Lung (tissue), 12 donors: Measurements from ENCODE around the gene PRXL2B. TPM values are rescaled to one million over a fixed set of nuclear protein-coding genes. Genes with fewer than 3 reads are reported as not detected.

ENCODE experiments used
- ATAC-seq: fragments of 200-7000 bp; cut with Tn5 transposase; one replicate; pipeline ENCODE4 v1.9.1; 2020; ENCODE audit warnings: moderate number of reproducible peaks; ENCODE audit not compliant: insufficient read depth, low FRiP score
- DNase-seq, 3 donors: peaks; one replicate each; pipeline ENCODE4 v3.0.0-alpha.2; 2013 to 2017
- H3K27ac ChIP-seq, 2 donors: one replicate each; pipeline ENCODE4 v1.5.1; 2013; ENCODE audit warnings: mild to moderate bottlenecking in 2 of 2, moderate library complexity in 2 of 2, control low read depth in 1 of 2, inconsistent platforms in 1 of 2, low read depth in 1 of 2, low read length in 1 of 2
- H3K27me3 ChIP-seq, 3 donors: one replicate each; pipeline ENCODE4 v1.5.1; 2013; ENCODE audit warnings: low read length in 2 of 3; ENCODE audit not compliant: control insufficient read depth in 3 of 3, insufficient read depth in 3 of 3
- H3K36me3 ChIP-seq, 4 donors: one replicate each; pipeline ENCODE4 v1.5.1; 2013; ENCODE audit warnings: low read length in 4 of 4, mild to moderate bottlenecking in 1 of 4, moderate library complexity in 1 of 4; ENCODE audit not compliant: control insufficient read depth in 4 of 4, insufficient read depth in 4 of 4
- H3K4me1 ChIP-seq, 5 donors: one replicate each; pipeline ENCODE4 v1.5.1; 2013; ENCODE audit warnings: low read length in 5 of 5, mild to moderate bottlenecking in 2 of 5, moderate library complexity in 1 of 5; ENCODE audit not compliant: control insufficient read depth in 5 of 5, insufficient read depth in 5 of 5
- H3K4me3 ChIP-seq: one replicate; pipeline ENCODE4 v1.5.1; 2013; ENCODE audit warnings: mild to moderate bottlenecking, control low read depth, moderate library complexity
- H3K9ac ChIP-seq, 2 donors: one replicate each; pipeline ENCODE4 v1.5.1; 2013; ENCODE audit warnings: low read length in 2 of 2, control low read depth in 1 of 2; ENCODE audit not compliant: insufficient read depth in 1 of 2
- H3K9me3 ChIP-seq, 4 donors: one replicate each; pipeline ENCODE4 v1.5.1; 2013; ENCODE audit warnings: low read length in 3 of 4, mild to moderate bottlenecking in 1 of 4, moderate library complexity in 1 of 4; ENCODE audit not compliant: control insufficient read depth in 4 of 4, insufficient read depth in 3 of 4
- WGBS, 2 donors: extraction: QIAGEN DNeasy Blood & Tissue Kit; methylation state at CpG; one replicate each; pipeline ENCODE4 v1.1.7; 2013; 5-methylcytosine and 5-hydroxymethylcytosine counted together
- polyA plus RNA-seq, 2 donors: library from polyadenylated mRNA; stranded (reverse); fragments of 200-250 nt; gene quantifications; one replicate each; pipeline ENCODE4 v1.2.1, GENCODE V29; 2013
- total RNA-seq, 2 donors: library from RNA; depleted of rRNA in 1 of 2; stranded (reverse); fragments of >200 nt in 1 of 2; gene quantifications; one replicate each; pipeline ENCODE4 v1.2.1, GENCODE V29; 2014 to 2021
- TF ChIP-seq, protein P1 (sequence below): IDR thresholded peaks from 2 replicates; pipeline ENCODE4 v1.5.1; 2012; ENCODE audit warnings: mild to moderate bottlenecking; ENCODE audit errors: control extremely low read depth, extremely low read depth
- donor health status: control.
- donor health status: control.
- donor health status: Bipolar disorder and iron deficiency.
- donor health status: healthy.
- donor health status: DM: yes; HTN: yes; CAD: no.

The PRXL2B gene
- total and polyA plus RNA-seq, 4 donors, result 17.8 to 39.8 (median 27.0) TPM

GRCh38 chr1:2538872-2539271 is 47.7 kb upstream of the PRXL2B start:
- 95 to 96% methylated on average over 8 of the region's 8 CpGs for WGBS, 2 donors
- no peak overlapping the region for H3K4me3 ChIP-seq
- DNase-seq (no peak), ATAC-seq (no peak)
- TF ChIP-seq, protein P1, sequence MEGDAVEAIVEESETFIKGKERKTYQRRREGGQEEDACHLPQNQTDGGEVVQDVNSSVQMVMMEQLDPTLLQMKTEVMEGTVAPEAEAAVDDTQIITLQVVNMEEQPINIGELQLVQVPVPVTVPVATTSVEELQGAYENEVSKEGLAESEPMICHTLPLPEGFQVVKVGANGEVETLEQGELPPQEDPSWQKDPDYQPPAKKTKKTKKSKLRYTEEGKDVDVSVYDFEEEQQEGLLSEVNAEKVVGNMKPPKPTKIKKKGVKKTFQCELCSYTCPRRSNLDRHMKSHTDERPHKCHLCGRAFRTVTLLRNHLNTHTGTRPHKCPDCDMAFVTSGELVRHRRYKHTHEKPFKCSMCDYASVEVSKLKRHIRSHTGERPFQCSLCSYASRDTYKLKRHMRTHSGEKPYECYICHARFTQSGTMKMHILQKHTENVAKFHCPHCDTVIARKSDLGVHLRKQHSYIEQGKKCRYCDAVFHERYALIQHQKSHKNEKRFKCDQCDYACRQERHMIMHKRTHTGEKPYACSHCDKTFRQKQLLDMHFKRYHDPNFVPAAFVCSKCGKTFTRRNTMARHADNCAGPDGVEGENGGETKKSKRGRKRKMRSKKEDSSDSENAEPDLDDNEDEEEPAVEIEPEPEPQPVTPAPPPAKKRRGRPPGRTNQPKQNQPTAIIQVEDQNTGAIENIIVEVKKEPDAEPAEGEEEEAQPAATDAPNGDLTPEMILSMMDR, result no peak
- peaks cover 0 to 24% (median 3%) of the 10 kb centered on the region in 5 donors for H3K4me1 ChIP-seq
- no peaks in the 10 kb centered on the region for H3K9me3 ChIP-seq
- no peak overlapping the region for H3K9ac ChIP-seq
- H3K27ac ChIP-seq, result no peak overlapping the region
- H3K27me3 ChIP-seq, result peaks cover 0 to 25% (median 7%) of the 10 kb centered on the region in 3 donors
- H3K36me3 ChIP-seq, result no peaks in the 10 kb centered on the region

- Histone ChIP-seq H3K36me3 (no peaks in the 10 kb centered on the region), H3K27me3 (peaks cover 0 to 25% (median 5%) of the 10 kb centered on the region in 3 donors), H3K4me1 (peaks cover 0 to 27% (median 8%) of the 10 kb centered on the region in 5 donors), H3K4me3 (no peak overlapping the region), H3K9me3 (no peaks in the 10 kb centered on the region), H3K9ac (no peak overlapping the region), H3K27ac (no peak overlapping the region)
- TF ChIP-seq, protein P1, result no peak
- WGBS, 2 donors, result 81% methylated on average over 11 to 12 of the region's 12 CpGs
- no peak for ATAC-seq
- DNase-seq, result no peak
Observed at GRCh38 chr1:2539312-2539907, 47.2 kb upstream of the PRXL2B start.

- H3K4me1 ChIP-seq, result peaks cover 0 to 24% (median 6%) of the 10 kb centered on the region in 5 donors
Observed at GRCh38 chr1:2540816-2541492, 45.6 kb upstream of the PRXL2B start.

More at GRCh38 chr1:2540816-2541492, 45.6 kb upstream of the PRXL2B start:
- Histone ChIP-seq H3K9me3 (no peaks in the 10 kb centered on the region), H3K9ac (no peak overlapping the region), H3K27ac (no peak overlapping the region), H3K27me3 (peaks cover 0 to 15% (median 0%) of the 10 kb centered on the region in 3 donors), H3K4me3 (no peak overlapping the region), H3K36me3 (no peaks in the 10 kb centered on the region)
- no peak for ATAC-seq
- TF ChIP-seq, protein P1, result no peak
- no peak for DNase-seq
- 14% methylated on average over 34 to 39 of the region's 39 CpGs for WGBS, 2 donors
